Neural cell (in vitro differentiated cells): ENCODE data around the gene ALKBH8.

Experiments
- CTCF ChIP-seq: fragments of 450-650 bp; IDR thresholded peaks from 2 replicates; pipeline ENCODE4 v1.5.1; 2014; ENCODE audit warnings: antibody characterized with exemption, mild to moderate bottlenecking, moderate library complexity; ENCODE audit not compliant: poor library complexity, severe bottlenecking
- EZH2 ChIP-seq: fragments of 200-600, 300-800 bp; shearing (Covaris generic), sonication (generic); IDR thresholded peaks from 2 replicates; pipeline ENCODE4 v1.6.1; 2014; ENCODE audit warnings: antibody characterized with exemption, low read length, borderline replicate concordance, mild to moderate bottlenecking; ENCODE audit not compliant: insufficient read depth, poor library complexity, severe bottlenecking

- TF ChIP-seq EZH2, result no peak
- no peak for TF ChIP-seq CTCF
Measured at GRCh38 chr11:107545101-107545514, 20.4 kb downstream of the ALKBH8 start.
